BE2C (cell line): ENCODE results near the gene LYZL4.

Experiments used
- DNase-seq: peaks from one replicate; pipeline ENCODE4 v3.0.0-alpha.2; 2020
- H3K27me3 ChIP-seq: fragments of 250-450 bp; sonication (Bioruptor Pico); 2 replicates; pipeline ENCODE4 v1.5.1; 2020; ENCODE audit warnings: mild to moderate bottlenecking
- H3K36me3 ChIP-seq: fragments of 250-450 bp; sonication (Bioruptor Pico); 2 replicates; pipeline ENCODE4 v1.5.1; 2020; ENCODE audit warnings: mild to moderate bottlenecking
- H3K4me1 ChIP-seq: fragments of 250-450 bp; sonication (Bioruptor Pico); 2 replicates; pipeline ENCODE4 v1.5.1; 2020
- H3K4me3 ChIP-seq: 2 replicates; pipeline ENCODE4 v1.5.1; 2011; ENCODE audit warnings: low read depth, low read length
- H3K9me3 ChIP-seq: fragments of 250-450 bp; sonication (Bioruptor Pico); 2 replicates; pipeline ENCODE4 v1.5.1; 2020
- CTCF ChIP-seq: IDR thresholded peaks from 2 replicates; pipeline ENCODE4 v1.5.1; 2012; ENCODE audit warnings: mild to moderate bottlenecking, low read depth, low read length

LYZL4 gene

GRCh38 chr3:42432485-42432884 is 22.1 kb upstream of the LYZL4 start:
- Histone ChIP-seq H3K4me3 (no peak overlapping the region), H3K27me3 (no peaks in the 10 kb centered on the region), H3K9me3 (no peaks in the 10 kb centered on the region), H3K36me3 (no peaks in the 10 kb centered on the region), H3K4me1 (no peaks in the 10 kb centered on the region)
- no peak for DNase-seq
- no peak for TF ChIP-seq CTCF

- no peaks in the 10 kb centered on the region for H3K27me3 ChIP-seq
- H3K9me3 ChIP-seq = no peaks in the 10 kb centered on the region
- no peaks in the 10 kb centered on the region for H3K4me1 ChIP-seq
- TF ChIP-seq CTCF = no peak
- no peak overlapping the region for H3K4me3 ChIP-seq
- no peaks in the 10 kb centered on the region for H3K36me3 ChIP-seq
- DNase-seq = no peak
These were observed 20.5 kb upstream of the LYZL4 start for GRCh38 chr3:42430781-42431532.

GRCh38 chr3:42428830-42429229 is 18.4 kb upstream of the LYZL4 start:
- Histone ChIP-seq H3K36me3 (no peaks in the 10 kb centered on the region), H3K27me3 (no peaks in the 10 kb centered on the region), H3K4me3 (no peak overlapping the region), H3K4me1 (no peaks in the 10 kb centered on the region), H3K9me3 (no peaks in the 10 kb centered on the region)
- no peak for DNase-seq
- TF ChIP-seq CTCF = no peak

GRCh38 chr3:42425736-42426407 is 15.5 kb upstream of the LYZL4 start:
- H3K9me3 ChIP-seq = no peaks in the 10 kb centered on the region
- DNase-seq = no peak
- no peak overlapping the region for H3K4me3 ChIP-seq
- H3K4me1 ChIP-seq = no peaks in the 10 kb centered on the region
- no peaks in the 10 kb centered on the region for H3K36me3 ChIP-seq
- no peak for TF ChIP-seq CTCF
- H3K27me3 ChIP-seq = no peaks in the 10 kb centered on the region

- no peak for TF ChIP-seq CTCF
- Histone ChIP-seq H3K4me1 (no peaks in the 10 kb centered on the region), H3K9me3 (no peaks in the 10 kb centered on the region), H3K36me3 (no peaks in the 10 kb centered on the region), H3K4me3 (no peak overlapping the region), H3K27me3 (no peaks in the 10 kb centered on the region)
- no peak for DNase-seq
These were observed 14.5 kb upstream of the LYZL4 start for GRCh38 chr3:42424911-42425310.
